Transverse colon (tissue), 3 donors: ENCODE data around the gene AQP12A.

Experiments
- EP300 ChIP-seq: sonication (generic); formaldehyde crosslinking; IDR thresholded peaks from one replicate; pipeline ENCODE4 v1.6.1; 2017; ENCODE audit warnings: antibody characterized with exemption, low read depth
- POLR2A ChIP-seq: fragments of 450-650 bp; IDR thresholded peaks from one replicate; pipeline ENCODE4 v1.6.1; 2016; ENCODE audit warnings: antibody characterized with exemption, mild to moderate bottlenecking, moderate library complexity
- TF ChIP-seq, protein P1 (sequence below), 5 experiments: fragments of 200-600 bp in 3 of 5; fragments of 450-650 bp in 2 of 5; sonication (generic) in 3 of 5; IDR thresholded peaks; 1 replicate in 2 of 5; 2 replicates in 3 of 5; pipeline ENCODE4 v1.5.1; 2016 to 2017; ENCODE audit warnings: antibody characterized with exemption in 5 of 5, inconsistent platforms in 3 of 5, mild to moderate bottlenecking in 2 of 5, moderate library complexity in 1 of 5

DNA sequence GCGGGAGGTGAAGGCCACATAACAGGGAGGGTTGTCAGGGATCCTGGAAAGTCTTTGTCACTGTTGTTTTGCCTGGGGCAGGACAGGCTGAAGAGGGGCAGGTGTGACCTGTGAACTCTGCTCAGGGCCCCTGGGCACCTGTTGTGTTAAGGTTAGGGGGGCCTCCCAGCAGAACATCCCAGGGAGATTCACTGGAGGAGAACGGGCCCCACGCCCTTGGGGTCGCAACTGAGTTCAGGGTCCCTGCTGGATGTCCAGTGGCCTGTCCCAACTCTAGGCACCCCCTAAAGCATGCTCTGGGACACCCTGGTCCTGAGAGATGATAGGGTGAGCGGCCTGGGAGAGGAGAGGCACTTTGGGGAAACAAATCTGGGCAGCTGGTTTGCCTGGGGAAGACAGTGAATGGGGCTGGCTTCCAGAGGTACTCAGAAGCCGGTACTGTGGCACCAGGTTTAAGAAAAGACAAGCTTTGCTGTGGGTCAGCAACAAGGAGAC, 43.5 kb upstream of the AQP12A start:
- TF ChIP-seq, protein P1, sequence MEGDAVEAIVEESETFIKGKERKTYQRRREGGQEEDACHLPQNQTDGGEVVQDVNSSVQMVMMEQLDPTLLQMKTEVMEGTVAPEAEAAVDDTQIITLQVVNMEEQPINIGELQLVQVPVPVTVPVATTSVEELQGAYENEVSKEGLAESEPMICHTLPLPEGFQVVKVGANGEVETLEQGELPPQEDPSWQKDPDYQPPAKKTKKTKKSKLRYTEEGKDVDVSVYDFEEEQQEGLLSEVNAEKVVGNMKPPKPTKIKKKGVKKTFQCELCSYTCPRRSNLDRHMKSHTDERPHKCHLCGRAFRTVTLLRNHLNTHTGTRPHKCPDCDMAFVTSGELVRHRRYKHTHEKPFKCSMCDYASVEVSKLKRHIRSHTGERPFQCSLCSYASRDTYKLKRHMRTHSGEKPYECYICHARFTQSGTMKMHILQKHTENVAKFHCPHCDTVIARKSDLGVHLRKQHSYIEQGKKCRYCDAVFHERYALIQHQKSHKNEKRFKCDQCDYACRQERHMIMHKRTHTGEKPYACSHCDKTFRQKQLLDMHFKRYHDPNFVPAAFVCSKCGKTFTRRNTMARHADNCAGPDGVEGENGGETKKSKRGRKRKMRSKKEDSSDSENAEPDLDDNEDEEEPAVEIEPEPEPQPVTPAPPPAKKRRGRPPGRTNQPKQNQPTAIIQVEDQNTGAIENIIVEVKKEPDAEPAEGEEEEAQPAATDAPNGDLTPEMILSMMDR (IDR thresholded peaks at IDR 0.05) = no peak
- TF ChIP-seq POLR2A (no peak), EP300 (no peak)
